Epithelial cell of proximal tubule (primary cell): ENCODE results near the gene EXOC5. TPM values are rescaled to one million over a fixed set of nuclear protein-coding genes. Genes with fewer than 3 reads are reported as not detected.
"Not testable (repeated sequence)": the region's sequence is repeated elsewhere in the genome, so short reads cannot be mapped to it uniquely, and the experiment has no call there.

ENCODE experiments used
- DNase-seq: peaks from one replicate; pipeline ENCODE4 v3.0.0-alpha.2; 2011; ENCODE audit warnings: low read depth
- H3K4me3 ChIP-seq: 2 replicates; pipeline ENCODE4 v1.5.1; 2011; ENCODE audit warnings: low read depth, mild to moderate bottlenecking, low read length
- CTCF ChIP-seq: conservative IDR thresholded peaks from 2 replicates; pipeline ENCODE4 v1.5.1; 2012; ENCODE audit warnings: low read depth, mild to moderate bottlenecking, low read length
- total RNA-seq: library from RNA; depleted of rRNA; stranded (reverse); fragments of >200 nt; gene quantifications from 2 replicates; pipeline ENCODE4 v1.2.3, GENCODE V29; 2015

Gene EXOC5
- total RNA-seq, 1 donor from 2014 or later: 43.8 TPM

GRCh38 chr14:57275023-57275664 lies 6.4 kb upstream of the EXOC5 start:
- no peak overlapping the region for H3K4me3 ChIP-seq
- DNase-seq: no peak
- no peak for TF ChIP-seq CTCF

GRCh38 chr14:57274551-57274950 lies 5.8 kb upstream of the EXOC5 start:
- no peak overlapping the region for H3K4me3 ChIP-seq
- no peak for TF ChIP-seq CTCF
- no peak for DNase-seq

- no peak for TF ChIP-seq CTCF
- no peak for DNase-seq
- H3K4me3 ChIP-seq: no peak overlapping the region
Observed at GRCh38 chr14:57273236-57273635, 4.5 kb upstream of the EXOC5 start.

GRCh38 chr14:57266065-57266464 lies 2.6 kb downstream of the EXOC5 start:
- TF ChIP-seq CTCF: no peak
- peak overlapping the region; percentile 12 for H3K4me3 ChIP-seq
- no peak for DNase-seq

GRCh38 chr14:57262117-57262516 lies 6.6 kb downstream of the EXOC5 start:
- H3K4me3 ChIP-seq: no peak overlapping the region
- DNase-seq: no peak
- no peak for TF ChIP-seq CTCF

GRCh38 chr14:57261604-57262003 lies 7.1 kb downstream of the EXOC5 start:
- no peak overlapping the region for H3K4me3 ChIP-seq
- no peak for DNase-seq
- TF ChIP-seq CTCF: no peak

GRCh38 chr14:57259672-57260071 lies 9.0 kb downstream of the EXOC5 start:
- no peak for DNase-seq
- TF ChIP-seq CTCF: no peak
- H3K4me3 ChIP-seq: no peak overlapping the region

- DNase-seq, H3K4me3 ChIP-seq: not testable (repeated sequence)
Observed at GRCh38 chr14:57258221-57258620, 10.5 kb downstream of the EXOC5 start.
